DND-41 (cell line): Measurements from ENCODE around the gene CC2D2B.
"Not testable (repeated sequence)": the region's sequence is repeated elsewhere in the genome, so short reads cannot be mapped to it uniquely, and the experiment has no call there.

ENCODE experiments used
- ATAC-seq: fragments of 200-7000 bp; cut with Tn5 transposase; 3 replicates; pipeline ENCODE4 v1.9.1; 2021; ENCODE audit warnings: low read depth; ENCODE audit not compliant: insufficient read depth
- DNase-seq: peaks from one replicate; pipeline ENCODE4 v3.0.0-alpha.2; 2020
- H2AFZ ChIP-seq: 2 replicates; pipeline ENCODE4 v1.6.0; 2012; ENCODE audit warnings: low read depth, low read length
- H3K27ac ChIP-seq: 2 replicates; pipeline ENCODE4 v1.5.1; 2012; ENCODE audit warnings: low read length, inconsistent platforms
- H3K27me3 ChIP-seq: fragments of 200-600 bp; sonication (generic); 2 replicates; pipeline ENCODE4 v1.6.0; 2012; ENCODE audit warnings: low read length, mild to moderate bottlenecking, inconsistent platforms; ENCODE audit not compliant: insufficient read depth, poor library complexity
- H3K36me3 ChIP-seq: 2 replicates; pipeline ENCODE4 v1.5.1; 2012; ENCODE audit warnings: low read length, inconsistent platforms; ENCODE audit not compliant: insufficient read depth
- H3K4me1 ChIP-seq: 2 replicates; pipeline ENCODE4 v1.5.1; 2012; ENCODE audit warnings: mild to moderate bottlenecking, low read length; ENCODE audit not compliant: insufficient read depth
- H3K4me2 ChIP-seq: 2 replicates; pipeline ENCODE4 v1.6.0; 2012; ENCODE audit warnings: mild to moderate bottlenecking, moderate library complexity, low read length, inconsistent platforms; ENCODE audit not compliant: insufficient read depth
- H3K4me3 ChIP-seq, 2 experiments: fragments of 200-600 bp in 1 of 2; shearing (Covaris generic) in 1 of 2; 2 replicates each; pipeline ENCODE4 v1.5.1; 2012 to 2016; ENCODE audit warnings: inconsistent platforms in 2 of 2, low read length in 2 of 2, mild to moderate bottlenecking in 2 of 2, low read depth in 1 of 2, moderate library complexity in 1 of 2
- H3K79me2 ChIP-seq: 2 replicates; pipeline ENCODE4 v1.6.0; 2012; ENCODE audit warnings: low read length, inconsistent platforms; ENCODE audit not compliant: insufficient read depth
- H3K9ac ChIP-seq: 2 replicates; pipeline ENCODE4 v1.6.0; 2012; ENCODE audit warnings: low read depth, mild to moderate bottlenecking, inconsistent platforms, low read length, moderate library complexity
- H3K9me3 ChIP-seq: 2 replicates; pipeline ENCODE4 v1.5.1; 2012; ENCODE audit warnings: low read length, moderate library complexity, mild to moderate bottlenecking, inconsistent platforms; ENCODE audit not compliant: insufficient read depth, severe bottlenecking
- H4K20me1 ChIP-seq: 2 replicates; pipeline ENCODE4 v1.6.0; 2012; ENCODE audit warnings: low read length; ENCODE audit not compliant: insufficient read depth
- EZH2 ChIP-seq: IDR thresholded peaks from 3 replicates; pipeline ENCODE4 v1.6.1; 2012; ENCODE audit warnings: borderline replicate concordance, low read depth, mild to moderate bottlenecking, moderate library complexity, low read length, inconsistent platforms; ENCODE audit not compliant: severe bottlenecking
- TF ChIP-seq, protein P1 (sequence below): IDR thresholded peaks from 2 replicates; pipeline ENCODE4 v1.5.1; 2012; ENCODE audit warnings: borderline replicate concordance, low read length, moderate library complexity, mild to moderate bottlenecking; ENCODE audit not compliant: poor library complexity, severe bottlenecking; ENCODE audit errors: extremely low read depth

The CC2D2B gene

DNA sequence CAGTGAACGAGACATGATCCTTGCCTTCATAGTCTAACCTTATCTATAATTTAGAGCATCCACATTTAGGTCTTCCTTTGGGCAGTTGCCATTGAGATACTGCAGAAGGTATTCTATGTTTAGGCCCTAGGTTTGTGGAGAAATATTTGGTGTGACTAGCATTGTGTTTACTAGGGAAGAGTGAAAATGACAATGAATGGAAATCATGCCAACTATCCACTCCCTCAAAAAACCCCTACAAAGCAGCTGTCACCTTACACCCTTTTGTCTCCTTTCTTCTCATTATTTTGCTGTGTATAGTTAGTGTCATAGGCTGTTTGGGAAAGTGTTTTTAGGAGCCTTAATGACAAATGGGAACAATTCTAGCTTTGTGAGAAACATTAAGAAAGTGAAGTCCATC is 138.8 kb downstream of the CC2D2B start:
- DNase-seq (no peak), ATAC-seq (no peak)
- Histone ChIP-seq H3K4me3 (peak overlapping the region in 1 of 2 experiments; percentile 25; a peak in 1 of 4 replicates), H2AFZ (no peak overlapping the region), H3K27ac (no peak overlapping the region), H3K4me2 (peak overlapping the region; percentile 97), H3K79me2 (peaks cover 87% of the 10 kb centered on the region), H3K9me3 (no peaks in the 10 kb centered on the region), H4K20me1 (peaks cover 38% of the 10 kb centered on the region), H3K9ac (no peak overlapping the region), H3K27me3 (no peaks in the 10 kb centered on the region), H3K4me1 (peaks cover 55% of the 10 kb centered on the region), H3K36me3 (peaks cover 53% of the 10 kb centered on the region)
- TF ChIP-seq, protein P1, sequence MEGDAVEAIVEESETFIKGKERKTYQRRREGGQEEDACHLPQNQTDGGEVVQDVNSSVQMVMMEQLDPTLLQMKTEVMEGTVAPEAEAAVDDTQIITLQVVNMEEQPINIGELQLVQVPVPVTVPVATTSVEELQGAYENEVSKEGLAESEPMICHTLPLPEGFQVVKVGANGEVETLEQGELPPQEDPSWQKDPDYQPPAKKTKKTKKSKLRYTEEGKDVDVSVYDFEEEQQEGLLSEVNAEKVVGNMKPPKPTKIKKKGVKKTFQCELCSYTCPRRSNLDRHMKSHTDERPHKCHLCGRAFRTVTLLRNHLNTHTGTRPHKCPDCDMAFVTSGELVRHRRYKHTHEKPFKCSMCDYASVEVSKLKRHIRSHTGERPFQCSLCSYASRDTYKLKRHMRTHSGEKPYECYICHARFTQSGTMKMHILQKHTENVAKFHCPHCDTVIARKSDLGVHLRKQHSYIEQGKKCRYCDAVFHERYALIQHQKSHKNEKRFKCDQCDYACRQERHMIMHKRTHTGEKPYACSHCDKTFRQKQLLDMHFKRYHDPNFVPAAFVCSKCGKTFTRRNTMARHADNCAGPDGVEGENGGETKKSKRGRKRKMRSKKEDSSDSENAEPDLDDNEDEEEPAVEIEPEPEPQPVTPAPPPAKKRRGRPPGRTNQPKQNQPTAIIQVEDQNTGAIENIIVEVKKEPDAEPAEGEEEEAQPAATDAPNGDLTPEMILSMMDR = no peak
- no peak for TF ChIP-seq EZH2

DNA sequence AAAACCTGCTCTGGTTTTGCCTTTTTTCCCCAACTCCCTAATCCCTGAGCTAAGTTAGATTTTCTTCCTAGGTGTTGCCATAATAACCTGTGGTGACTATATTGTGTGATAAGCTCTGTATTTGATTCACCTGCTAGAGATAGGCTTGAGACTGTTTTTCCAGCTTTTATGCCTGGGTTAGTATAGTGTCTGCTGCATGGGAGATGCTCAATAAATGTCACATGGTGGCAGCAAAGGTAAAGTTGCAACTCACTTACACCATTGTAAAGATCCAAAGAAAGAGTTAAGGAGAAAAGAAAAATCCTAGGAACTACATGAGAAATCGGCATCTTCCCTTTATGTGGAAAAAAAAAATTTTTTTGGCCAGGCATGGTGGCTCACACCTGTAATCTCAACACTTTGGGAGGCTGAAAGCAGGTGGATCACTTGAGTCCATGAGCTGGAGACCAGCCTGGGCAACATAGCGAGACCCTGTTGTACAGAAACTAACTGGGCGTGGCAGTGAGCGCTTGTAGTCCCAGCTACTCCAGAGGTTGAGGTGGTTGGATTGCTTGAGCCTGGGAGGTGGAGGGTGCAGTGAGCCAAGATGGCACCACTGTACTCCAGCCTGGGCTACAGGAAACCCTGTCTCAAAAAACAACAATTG is 139.4 kb downstream of the CC2D2B start:
- Histone ChIP-seq H3K4me1 (peaks cover 54% of the 10 kb centered on the region), H3K9me3 (no peaks in the 10 kb centered on the region), H3K27me3 (no peaks in the 10 kb centered on the region), H3K4me3 (no peak overlapping the region), H3K27ac (no peak overlapping the region), H3K4me2 (peak overlapping the region; percentile 97), H3K79me2 (peaks cover 92% of the 10 kb centered on the region), H3K9ac (no peak overlapping the region), H3K36me3 (peaks cover 58% of the 10 kb centered on the region), H2AFZ (no peak overlapping the region), H4K20me1 (peaks cover 41% of the 10 kb centered on the region)
- TF ChIP-seq EZH2 = no peak
- TF ChIP-seq, protein P1 = peak; percentile 21
- ATAC-seq (no peak), DNase-seq (no peak)

DNA sequence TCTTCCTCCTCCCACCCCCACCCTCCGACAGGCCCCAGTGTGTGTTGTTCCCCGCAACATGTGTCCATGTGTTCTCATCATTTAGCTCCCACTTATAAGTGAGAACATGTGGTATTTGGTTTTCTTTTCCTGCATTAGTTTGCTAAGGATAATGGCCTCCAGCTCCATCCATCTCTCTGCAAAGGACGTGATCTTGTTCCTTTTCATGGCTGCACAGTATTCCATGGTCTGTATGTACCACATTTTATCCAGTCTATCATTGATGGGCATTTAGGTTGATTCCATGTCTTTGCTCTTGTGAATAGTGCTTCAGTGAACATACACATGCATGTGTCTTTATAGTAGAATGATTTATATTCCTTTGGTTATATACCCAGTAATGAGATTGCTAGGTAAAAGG is 140.2 kb downstream of the CC2D2B start:
- Histone ChIP-seq H3K79me2 (peaks cover 99% of the 10 kb centered on the region), H3K36me3 (peaks cover 66% of the 10 kb centered on the region), H4K20me1 (peaks cover 45% of the 10 kb centered on the region), H3K4me1 (peaks cover 46% of the 10 kb centered on the region)
- not testable (repeated sequence) for H3K27ac ChIP-seq, H2AFZ ChIP-seq, ATAC-seq, H3K9me3 ChIP-seq, H3K27me3 ChIP-seq, H3K4me2 ChIP-seq, H3K4me3 ChIP-seq, DNase-seq, H3K9ac ChIP-seq

- peaks cover 99% of the 10 kb centered on the region for H3K79me2 ChIP-seq
- no peaks in the 10 kb centered on the region for H3K27me3 ChIP-seq
- peaks cover 71% of the 10 kb centered on the region for H3K36me3 ChIP-seq
- H3K9me3 ChIP-seq = no peaks in the 10 kb centered on the region
- no peak overlapping the region for H3K4me3 ChIP-seq
- ATAC-seq (no peak), DNase-seq (no peak)
- H4K20me1 ChIP-seq = peaks cover 49% of the 10 kb centered on the region
- no peak overlapping the region for H3K9ac ChIP-seq
- H3K4me2 ChIP-seq = peak overlapping the region; percentile 27; the same call in 1 of the 2 replicates
- no peak overlapping the region for H2AFZ ChIP-seq
- H3K4me1 ChIP-seq = peaks cover 43% of the 10 kb centered on the region
- TF ChIP-seq, protein P1 = no peak
- no peak for TF ChIP-seq EZH2
- H3K27ac ChIP-seq = no peak overlapping the region
Observed at GRCh38 chr10:96049340-96049739, 141.6 kb downstream of the CC2D2B start.
